Loucy (cell line): ENCODE results near the gene PELI2.

Experiments used
- H2AFZ ChIP-seq: fragments of 200-600 bp; sonication (generic); 2 replicates; pipeline ENCODE4 v1.6.0; 2016; ENCODE audit warnings: antibody characterized with exemption, mild to moderate bottlenecking, low read length, moderate library complexity
- H3F3A ChIP-seq: fragments of 200-600 bp; 2 replicates; pipeline ENCODE4 v1.6.0; 2016; ENCODE audit warnings: antibody characterized with exemption, low read depth, mild to moderate bottlenecking
- H3K27me3 ChIP-seq: fragments of 200-600 bp; sonication (generic); 2 replicates; pipeline ENCODE4 v1.6.1; 2014; ENCODE audit warnings: low read length, mild to moderate bottlenecking; ENCODE audit not compliant: insufficient read depth, poor library complexity, severe bottlenecking
- H3K36me3 ChIP-seq: fragments of 200-600 bp; sonication (generic); 2 replicates; pipeline ENCODE4 v1.6.1; 2016; ENCODE audit warnings: low read length; ENCODE audit not compliant: insufficient read depth
- H3K4me1 ChIP-seq: fragments of 200-600 bp; sonication (generic); 2 replicates; pipeline ENCODE4 v1.5.1; 2014; ENCODE audit warnings: low read length, mild to moderate bottlenecking; ENCODE audit not compliant: insufficient read depth, poor library complexity, severe bottlenecking
- H3K4me2 ChIP-seq: fragments of 200-600 bp; sonication (generic); 2 replicates; pipeline ENCODE4 v1.6.0; 2014; ENCODE audit warnings: antibody characterized with exemption, low read length, low read depth, mild to moderate bottlenecking; ENCODE audit not compliant: poor library complexity, severe bottlenecking
- H3K4me3 ChIP-seq: fragments of 200-600 bp; sonication (generic); 2 replicates; pipeline ENCODE4 v1.5.1; 2014; ENCODE audit warnings: low read length, mild to moderate bottlenecking, mixed read lengths; ENCODE audit not compliant: poor library complexity, severe bottlenecking
- H3K79me2 ChIP-seq: fragments of 200-600 bp; sonication (generic); 2 replicates; pipeline ENCODE4 v1.6.1; 2014; ENCODE audit warnings: low read length; ENCODE audit not compliant: insufficient read depth
- H3K9ac ChIP-seq: fragments of 200-600 bp; sonication (generic); 2 replicates; pipeline ENCODE4 v1.6.0; 2014; ENCODE audit warnings: mild to moderate bottlenecking, low read depth, low read length, moderate library complexity; ENCODE audit not compliant: poor library complexity, severe bottlenecking
- H3K9me2 ChIP-seq: fragments of 200-600 bp; sonication (generic); replicated peaks from 2 replicates; pipeline ENCODE4 v1.6.1; 2016; ENCODE audit warnings: low read depth, low read length, mixed read lengths
- H3K9me3 ChIP-seq: fragments of 200-600 bp; sonication (generic); 2 replicates; pipeline ENCODE4 v1.6.1; 2014; ENCODE audit warnings: mild to moderate bottlenecking, antibody characterized with exemption, low read length, low read depth; ENCODE audit not compliant: insufficient read depth
- H4K20me1 ChIP-seq: fragments of 200-600 bp; sonication (generic); 2 replicates; pipeline ENCODE4 v1.6.0; 2014; ENCODE audit warnings: antibody characterized with exemption, low read length, mild to moderate bottlenecking; ENCODE audit not compliant: insufficient read depth, poor library complexity, severe bottlenecking
- CTCF ChIP-seq: fragments of 200-600 bp; sonication (generic); conservative IDR thresholded peaks from 2 replicates; pipeline ENCODE4 v1.5.1; 2014; ENCODE audit warnings: mild to moderate bottlenecking, antibody characterized with exemption, low read length
- EZH2phosphoT487 ChIP-seq: fragments of 200-600 bp; IDR thresholded peaks from 2 replicates; pipeline ENCODE4 v1.6.1; 2018; ENCODE audit warnings: antibody characterized with exemption, mild to moderate bottlenecking, moderate library complexity, borderline replicate concordance

Gene PELI2

GRCh38 chr14:56282179-56282578 is 164.0 kb downstream of the PELI2 start:
- Histone ChIP-seq H3K9me2 (no peaks in the 10 kb centered on the region), H3K27me3 (no peaks in the 10 kb centered on the region), H2AFZ (no peak overlapping the region), H3F3A (no peaks in the 10 kb centered on the region), H3K9ac (no peak overlapping the region), H3K4me3 (no peak overlapping the region), H3K79me2 (peaks cover 67% of the 10 kb centered on the region), H3K9me3 (no peaks in the 10 kb centered on the region), H3K36me3 (peaks cover 68% of the 10 kb centered on the region), H3K4me1 (peaks cover 21% of the 10 kb centered on the region), H4K20me1 (peaks cover 56% of the 10 kb centered on the region), H3K4me2 (no peak overlapping the region)
- no peak for TF ChIP-seq CTCF
- no peak for TF ChIP-seq EZH2phosphoT487

GRCh38 chr14:56284641-56285040 is 166.4 kb downstream of the PELI2 start:
- Histone ChIP-seq H3K4me1 (peaks cover 21% of the 10 kb centered on the region), H3K9me2 (no peaks in the 10 kb centered on the region), H3K79me2 (peaks cover 59% of the 10 kb centered on the region), H3K9ac (no peak overlapping the region), H3F3A (no peaks in the 10 kb centered on the region), H3K4me3 (no peak overlapping the region), H3K4me2 (no peak overlapping the region), H3K36me3 (peaks cover 80% of the 10 kb centered on the region), H4K20me1 (peaks cover 39% of the 10 kb centered on the region), H2AFZ (no peak overlapping the region), H3K9me3 (no peaks in the 10 kb centered on the region), H3K27me3 (no peaks in the 10 kb centered on the region)
- TF ChIP-seq EZH2phosphoT487 (no peak), CTCF (no peak)

GRCh38 chr14:56289155-56289554 is 170.9 kb downstream of the PELI2 start:
- H3F3A ChIP-seq, result no peaks in the 10 kb centered on the region
- no peaks in the 10 kb centered on the region for H3K9me2 ChIP-seq
- peaks cover 17% of the 10 kb centered on the region for H3K4me1 ChIP-seq
- TF ChIP-seq EZH2phosphoT487, result no peak
- TF ChIP-seq CTCF, result no peak
- H3K4me3 ChIP-seq, result no peak overlapping the region
- peaks cover 24% of the 10 kb centered on the region for H4K20me1 ChIP-seq
- H3K79me2 ChIP-seq, result peaks cover 53% of the 10 kb centered on the region
- no peak overlapping the region for H3K4me2 ChIP-seq
- H3K9me3 ChIP-seq, result no peaks in the 10 kb centered on the region
- no peak overlapping the region for H3K9ac ChIP-seq
- H3K27me3 ChIP-seq, result no peaks in the 10 kb centered on the region
- peaks cover 86% of the 10 kb centered on the region for H3K36me3 ChIP-seq
- H2AFZ ChIP-seq, result no peak overlapping the region
